ENCODE results near the gene PRKCE.
"Not testable (repeated sequence)": the region's sequence is repeated elsewhere in the genome, so short reads cannot be mapped to it uniquely, and the experiment has no call there.

The PRKCE gene

GRCh38 chr2:45910473-45911060, 259.1 kb downstream of the PRKCE start:
- H3K27ac ChIP-seq (ENCODE audit: low read length), result no peak overlapping the region
- H3K27me3 ChIP-seq (ENCODE audit: low read depth, low read length), result no peaks in the 10 kb centered on the region
- H3K4me1 ChIP-seq (ENCODE audit: control insufficient read depth in 1 of 2, insufficient read depth in 2 of 2, low read length in 2 of 2), result no peaks in the 10 kb centered on the region
- no peaks in the 10 kb centered on the region for H3K9me3 ChIP-seq (ENCODE audit: control insufficient read depth in 1 of 2, low read length in 2 of 2)
- H3K36me3 ChIP-seq (ENCODE audit: control insufficient read depth in 1 of 2, insufficient read depth in 2 of 2, low read length in 2 of 2), result no peaks in the 10 kb centered on the region
- no peak overlapping the region for H3K4me3 ChIP-seq (ENCODE audit: low read depth in 1 of 2, low read length in 2 of 2)

- no peaks in the 10 kb centered on the region for H3K36me3 ChIP-seq (ENCODE audit: control insufficient read depth in 1 of 2, insufficient read depth in 2 of 2, low read length in 2 of 2)
- no peak overlapping the region for H3K27ac ChIP-seq (ENCODE audit: low read length)
Observed at GRCh38 chr2:45911538-45911937, 260.1 kb downstream of the PRKCE start.

GRCh38 chr2:45912109-45912508, 260.6 kb downstream of the PRKCE start:
- H3K36me3 ChIP-seq (ENCODE audit: control insufficient read depth in 1 of 2, insufficient read depth in 2 of 2, low read length in 2 of 2), result no peaks in the 10 kb centered on the region
- no peaks in the 10 kb centered on the region for H3K27me3 ChIP-seq (ENCODE audit: low read depth, low read length)
- H3K4me3 ChIP-seq (ENCODE audit: low read depth in 1 of 2, low read length in 2 of 2), result no peak overlapping the region
- H3K27ac ChIP-seq (ENCODE audit: low read length), result no peak overlapping the region
- H3K9me3 ChIP-seq (ENCODE audit: control insufficient read depth in 1 of 2, low read length in 2 of 2), result no peaks in the 10 kb centered on the region
- no peaks in the 10 kb centered on the region for H3K4me1 ChIP-seq (ENCODE audit: control insufficient read depth in 1 of 2, insufficient read depth in 2 of 2, low read length in 2 of 2)

More at GRCh38 chr2:45911538-45911937, 260.1 kb downstream of the PRKCE start:
- H3K4me3 ChIP-seq (ENCODE audit: low read depth in 1 of 2, low read length in 2 of 2), result no peak overlapping the region
- H3K9me3 ChIP-seq (ENCODE audit: control insufficient read depth in 1 of 2, low read length in 2 of 2), result no peaks in the 10 kb centered on the region
- no peaks in the 10 kb centered on the region for H3K27me3 ChIP-seq (ENCODE audit: low read depth, low read length)
- H3K4me1 ChIP-seq (ENCODE audit: control insufficient read depth in 1 of 2, insufficient read depth in 2 of 2, low read length in 2 of 2), result no peaks in the 10 kb centered on the region

- H3K27ac ChIP-seq (ENCODE audit: low read length), result no peak overlapping the region
- H3K4me3 ChIP-seq (ENCODE audit: low read depth in 1 of 2, low read length in 2 of 2), result no peak overlapping the region
- H3K4me1 ChIP-seq (ENCODE audit: control insufficient read depth in 1 of 2, insufficient read depth in 2 of 2, low read length in 2 of 2), result no peaks in the 10 kb centered on the region
- H3K27me3 ChIP-seq (ENCODE audit: low read depth, low read length), result no peaks in the 10 kb centered on the region
- no peaks in the 10 kb centered on the region for H3K36me3 ChIP-seq (ENCODE audit: control insufficient read depth in 1 of 2, insufficient read depth in 2 of 2, low read length in 2 of 2)
- H3K9me3 ChIP-seq (ENCODE audit: control insufficient read depth in 1 of 2, low read length in 2 of 2), result no peaks in the 10 kb centered on the region
Observed at GRCh38 chr2:45913539-45913938, 262.1 kb downstream of the PRKCE start.

GRCh38 chr2:45915523-45915922, 264.0 kb downstream of the PRKCE start:
- no peak overlapping the region for H3K4me3 ChIP-seq (ENCODE audit: low read depth in 1 of 2, low read length in 2 of 2)
- H3K9me3 ChIP-seq (ENCODE audit: control insufficient read depth in 1 of 2, low read length in 2 of 2), result no peaks in the 10 kb centered on the region
- no peaks in the 10 kb centered on the region for H3K36me3 ChIP-seq (ENCODE audit: control insufficient read depth in 1 of 2, insufficient read depth in 2 of 2, low read length in 2 of 2)
- H3K4me1 ChIP-seq (ENCODE audit: control insufficient read depth in 1 of 2, insufficient read depth in 2 of 2, low read length in 2 of 2), result peaks cover 7 to 10% of the 10 kb centered on the region in 2 donors
- no peaks in the 10 kb centered on the region for H3K27me3 ChIP-seq (ENCODE audit: low read depth, low read length)
- H3K27ac ChIP-seq (ENCODE audit: low read length), result no peak overlapping the region

- not testable (repeated sequence) for H3K27me3 ChIP-seq (ENCODE audit: low read depth, low read length); H3K27ac ChIP-seq (ENCODE audit: low read length); H3K9me3 ChIP-seq (ENCODE audit: control insufficient read depth in 1 of 2, low read length in 2 of 2); H3K4me3 ChIP-seq (ENCODE audit: low read depth in 1 of 2, low read length in 2 of 2); H3K36me3 ChIP-seq (ENCODE audit: control insufficient read depth in 1 of 2, insufficient read depth in 2 of 2, low read length in 2 of 2); H3K4me1 ChIP-seq (ENCODE audit: control insufficient read depth in 1 of 2, insufficient read depth in 2 of 2, low read length in 2 of 2)
Observed at GRCh38 chr2:45917561-45918176, 266.2 kb downstream of the PRKCE start.

GRCh38 chr2:45918463-45919159, 267.1 kb downstream of the PRKCE start:
- Histone ChIP-seq H3K27me3 (ENCODE audit: low read depth, low read length) (no peaks in the 10 kb centered on the region), H3K4me3 (ENCODE audit: low read depth in 1 of 2, low read length in 2 of 2) (no peak overlapping the region), H3K4me1 (ENCODE audit: control insufficient read depth in 1 of 2, insufficient read depth in 2 of 2, low read length in 2 of 2) (peaks cover 7 to 10% of the 10 kb centered on the region in 2 donors), H3K36me3 (ENCODE audit: control insufficient read depth in 1 of 2, insufficient read depth in 2 of 2, low read length in 2 of 2) (no peaks in the 10 kb centered on the region), H3K27ac (ENCODE audit: low read length) (no peak overlapping the region), H3K9me3 (ENCODE audit: control insufficient read depth in 1 of 2, low read length in 2 of 2) (no peaks in the 10 kb centered on the region)

GRCh38 chr2:45919160-45919650, 267.7 kb downstream of the PRKCE start:
- Histone ChIP-seq H3K36me3 (ENCODE audit: control insufficient read depth in 1 of 2, insufficient read depth in 2 of 2, low read length in 2 of 2) (no peaks in the 10 kb centered on the region), H3K4me3 (ENCODE audit: low read depth in 1 of 2, low read length in 2 of 2) (no peak overlapping the region), H3K27ac (ENCODE audit: low read length) (no peak overlapping the region), H3K9me3 (ENCODE audit: control insufficient read depth in 1 of 2, low read length in 2 of 2) (no peaks in the 10 kb centered on the region), H3K4me1 (ENCODE audit: control insufficient read depth in 1 of 2, insufficient read depth in 2 of 2, low read length in 2 of 2) (peaks cover 7 to 10% of the 10 kb centered on the region in 2 donors), H3K27me3 (ENCODE audit: low read depth, low read length) (no peaks in the 10 kb centered on the region)

- H3K9me3 ChIP-seq (ENCODE audit: control insufficient read depth in 1 of 2, low read length in 2 of 2), result no peaks in the 10 kb centered on the region
- H3K4me3 ChIP-seq (ENCODE audit: low read depth in 1 of 2, low read length in 2 of 2), result no peak overlapping the region
- H3K4me1 ChIP-seq (ENCODE audit: control insufficient read depth in 1 of 2, insufficient read depth in 2 of 2, low read length in 2 of 2), result peaks cover 7 to 10% of the 10 kb centered on the region in 2 donors
- no peak overlapping the region for H3K27ac ChIP-seq (ENCODE audit: low read length)
- H3K27me3 ChIP-seq (ENCODE audit: low read depth, low read length), result no peaks in the 10 kb centered on the region
- H3K36me3 ChIP-seq (ENCODE audit: control insufficient read depth in 1 of 2, insufficient read depth in 2 of 2, low read length in 2 of 2), result no peaks in the 10 kb centered on the region
Observed at GRCh38 chr2:45919711-45920111, 268.2 kb downstream of the PRKCE start.

- Histone ChIP-seq H3K36me3 (ENCODE audit: control insufficient read depth in 1 of 2, insufficient read depth in 2 of 2, low read length in 2 of 2) (no peaks in the 10 kb centered on the region), H3K4me3 (ENCODE audit: low read depth in 1 of 2, low read length in 2 of 2) (no peak overlapping the region), H3K4me1 (ENCODE audit: control insufficient read depth in 1 of 2, insufficient read depth in 2 of 2, low read length in 2 of 2) (peaks cover 10 to 11% of the 10 kb centered on the region in 2 donors), H3K9me3 (ENCODE audit: control insufficient read depth in 1 of 2, low read length in 2 of 2) (no peaks in the 10 kb centered on the region), H3K27ac (ENCODE audit: low read length) (no peak overlapping the region), H3K27me3 (ENCODE audit: low read depth, low read length) (no peaks in the 10 kb centered on the region)
Observed at GRCh38 chr2:45921921-45922320, 270.4 kb downstream of the PRKCE start.

- Histone ChIP-seq H3K36me3 (ENCODE audit: control insufficient read depth in 1 of 2, insufficient read depth in 2 of 2, low read length in 2 of 2) (no peaks in the 10 kb centered on the region), H3K4me3 (ENCODE audit: low read depth in 1 of 2, low read length in 2 of 2) (no peak overlapping the region), H3K9me3 (ENCODE audit: control insufficient read depth in 1 of 2, low read length in 2 of 2) (no peaks in the 10 kb centered on the region), H3K4me1 (ENCODE audit: control insufficient read depth in 1 of 2, insufficient read depth in 2 of 2, low read length in 2 of 2) (peaks cover 10 to 11% of the 10 kb centered on the region in 2 donors), H3K27ac (ENCODE audit: low read length) (no peak overlapping the region), H3K27me3 (ENCODE audit: low read depth, low read length) (no peaks in the 10 kb centered on the region)
Observed at GRCh38 chr2:45922577-45922988, 271.1 kb downstream of the PRKCE start.
